GM23338 (cell line): Measurements from ENCODE around the gene MEAK7. TPM values are rescaled to one million over a fixed set of nuclear protein-coding genes. Genes with fewer than 3 reads are reported as not detected.

Source experiments
- ATAC-seq: fragments of 200-7000 bp; cut with Tn5 transposase; 3 replicates; pipeline ENCODE4 v1.9.1; 2020
- DNase-seq: peaks from one replicate; pipeline ENCODE4 v3.0.0-alpha.2; 2015; ENCODE audit warnings: low spot score
- H2AFZ ChIP-seq: fragments of 200-600 bp; sonication (generic); 2 replicates; pipeline ENCODE4 v1.8.0; 2016; ENCODE audit warnings: antibody characterized with exemption, mild to moderate bottlenecking, moderate library complexity
- H3F3A ChIP-seq: fragments of 200-600 bp; sonication (generic); replicated peaks from 2 replicates; pipeline ENCODE4 v1.8.0; 2017; ENCODE audit warnings: antibody characterized with exemption, mixed run types, low read depth
- H3K27ac ChIP-seq: fragments of 200-600 bp; sonication (generic); 2 replicates; pipeline ENCODE4 v1.6.1; 2016; ENCODE audit warnings: low read depth
- H3K27me3 ChIP-seq: fragments of 200-600 bp; sonication (generic); 2 replicates; pipeline ENCODE4 v1.8.0; 2016; ENCODE audit warnings: mild to moderate bottlenecking, mixed run types, moderate library complexity; ENCODE audit not compliant: insufficient read depth
- H3K36me3 ChIP-seq: fragments of 200-600 bp; sonication (generic); 2 replicates; pipeline ENCODE4 v1.8.0; 2016; ENCODE audit warnings: mild to moderate bottlenecking; ENCODE audit not compliant: insufficient read depth
- H3K4me1 ChIP-seq: fragments of 200-600 bp; sonication (generic); 2 replicates; pipeline ENCODE4 v1.8.0; 2016; ENCODE audit warnings: mild to moderate bottlenecking, moderate library complexity; ENCODE audit not compliant: insufficient read depth
- H3K4me2 ChIP-seq: fragments of 200-600 bp; sonication (generic); 2 replicates; pipeline ENCODE4 v1.7.1; 2017; ENCODE audit warnings: mixed run types
- H3K4me3 ChIP-seq: fragments of 200-600 bp; sonication (generic); 2 replicates; pipeline ENCODE4 v1.6.1; 2016; ENCODE audit warnings: mixed run types
- H3K79me2 ChIP-seq: fragments of 200-600 bp; sonication (generic); replicated peaks from 2 replicates; pipeline ENCODE4 v1.8.0; 2017; ENCODE audit warnings: mild to moderate bottlenecking; ENCODE audit not compliant: insufficient read depth
- H3K9me2 ChIP-seq: fragments of 200-600 bp; sonication (generic); 2 replicates; pipeline ENCODE4 v1.8.0; 2017; ENCODE audit not compliant: insufficient read depth
- H4K20me1 ChIP-seq: fragments of 200-600 bp; sonication (generic); replicated peaks from 2 replicates; pipeline ENCODE4 v1.8.0; 2017; ENCODE audit warnings: mild to moderate bottlenecking; ENCODE audit not compliant: insufficient read depth
- H3K27ac Mint-ChIP-seq: 2 replicates; pipeline ENCODE4 v1.8.0; 2020; ENCODE audit warnings: inconsistent platforms, mild to moderate bottlenecking, moderate library complexity, mixed read lengths
- H3K27me3 Mint-ChIP-seq: 3 replicates; pipeline ENCODE4 v1.8.0; 2022; ENCODE audit warnings: low read depth, mild to moderate bottlenecking, moderate library complexity, mixed read lengths, inconsistent platforms; ENCODE audit not compliant: insufficient read depth, poor library complexity
- H3K36me3 Mint-ChIP-seq: 3 replicates; pipeline ENCODE4 v1.8.0; 2021; ENCODE audit warnings: low read depth, mild to moderate bottlenecking, inconsistent platforms, moderate library complexity, mixed read lengths
- H3K4me1 Mint-ChIP-seq: 3 replicates; pipeline ENCODE4 v1.8.0; 2020; ENCODE audit warnings: mild to moderate bottlenecking, inconsistent platforms, mixed read lengths
- H3K4me3 Mint-ChIP-seq: 3 replicates; pipeline ENCODE4 v1.8.0; 2021; ENCODE audit warnings: moderate library complexity, mild to moderate bottlenecking, inconsistent platforms, mixed read lengths
- H3K9me3 Mint-ChIP-seq: 3 replicates; pipeline ENCODE4 v1.8.0; 2020; ENCODE audit warnings: moderate library complexity, mild to moderate bottlenecking, inconsistent platforms, mixed read lengths
- CREB1 ChIP-seq: fragments of 250-450 bp; sonication (Bioruptor Pico); IDR thresholded peaks from 2 replicates; pipeline ENCODE4 v1.5.0; 2020; ENCODE audit warnings: low read depth, mild to moderate bottlenecking, moderate library complexity
- CTCF ChIP-seq, 2 experiments: fragments of 200-600 bp in 1 of 2; sonication (generic) in 1 of 2; conservative IDR thresholded peaks; 2 replicates each; pipeline versions ENCODE4 v1.5.1 to v1.6.1; 2016 to 2017; ENCODE audit warnings: antibody characterized with exemption in 2 of 2, low read depth in 2 of 2, mild to moderate bottlenecking in 2 of 2, moderate library complexity in 1 of 2
- EZH2 ChIP-seq: fragments of 200-600 bp; sonication (generic); IDR thresholded peaks from one replicate; pipeline ENCODE4 v1.8.0; 2017; ENCODE audit warnings: antibody characterized with exemption, mild to moderate bottlenecking, low read depth; ENCODE audit not compliant: unreplicated experiment
- EZH2phosphoT487 ChIP-seq: fragments of 200-600 bp; sonication (generic); IDR thresholded peaks from one replicate; pipeline ENCODE4 v1.8.1; 2018; ENCODE audit warnings: antibody characterized with exemption; ENCODE audit not compliant: unreplicated experiment
- JUNB ChIP-seq: IDR thresholded peaks from one replicate; pipeline ENCODE4 v1.6.1; 2016; ENCODE audit warnings: antibody characterized with exemption; ENCODE audit not compliant: unreplicated experiment
- NANOG ChIP-seq: IDR thresholded peaks from 2 replicates; pipeline ENCODE4 v1.6.1; 2016; ENCODE audit warnings: antibody characterized with exemption, borderline replicate concordance
- POLR2AphosphoS5 ChIP-seq: IDR thresholded peaks from 2 replicates; pipeline ENCODE4 v1.6.1; 2016; ENCODE audit warnings: antibody characterized with exemption, low read depth
- STAT1 ChIP-seq: IDR thresholded peaks from one replicate; pipeline ENCODE4 v1.6.1; 2016; ENCODE audit warnings: antibody characterized with exemption; ENCODE audit not compliant: unreplicated experiment
- ZNF114 ChIP-seq: fragments of 250-450 bp; sonication (Bioruptor Pico); IDR thresholded peaks from 2 replicates; pipeline ENCODE4 v1.5.0; 2020; ENCODE audit warnings: mild to moderate bottlenecking, moderate library complexity
- ZNF331 ChIP-seq: fragments of 250-450 bp; sonication (Bioruptor Pico); IDR thresholded peaks from 2 replicates; pipeline ENCODE4 v1.5.0; 2020; ENCODE audit warnings: low read depth, mild to moderate bottlenecking, moderate library complexity
- polyA plus RNA-seq: library from polyadenylated mRNA; unstranded; fragments of >200 nt; fragmentation: Nextera tagmentation; extraction: Ambion mirVana; gene quantifications from 2 replicates; pipeline ENCODE4 v1.2.1, GENCODE V29; 2016
- total RNA-seq: library from RNA; depleted of rRNA; stranded (reverse); fragments of >200 nt; shearing (Covaris generic); gene quantifications from 2 replicates; pipeline ENCODE4 v1.2.3, GENCODE V29; 2014
- TF ChIP-seq, protein P1 (sequence below): IDR thresholded peaks from one replicate; pipeline ENCODE4 v1.6.1; 2018; ENCODE audit warnings: antibody characterized with exemption; ENCODE audit not compliant: unreplicated experiment
- TF ChIP-seq, protein P2 (sequence below): IDR thresholded peaks from 2 replicates; pipeline ENCODE4 v1.6.1; 2016; ENCODE audit warnings: antibody characterized with exemption
- TF ChIP-seq, protein P3 (sequence below): fragments of 250-450 bp; sonication (Bioruptor Pico); IDR thresholded peaks from 2 replicates; pipeline ENCODE4 v1.5.0; 2020; ENCODE audit warnings: mild to moderate bottlenecking, moderate library complexity

The MEAK7 gene
- total and polyA plus RNA-seq, 2 experiments from 2014 or later = 7.5 to 17.2 TPM

- Histone ChIP-seq H3K9me2 (no peaks in the 10 kb centered on the region), H3K36me3 (0 out of 2 replicates have a peak, but pooled peaks cover 6% of the 10 kb centered on the region), H3F3A (no peaks in the 10 kb centered on the region), H3K4me1 (no peaks in the 10 kb centered on the region), H3K79me2 (no peaks in the 10 kb centered on the region), H3K4me3 (no peak overlapping the region), H2AFZ (no peak overlapping the region), H3K27ac (no peak overlapping the region), H4K20me1 (no peaks in the 10 kb centered on the region), H3K4me2 (no peak overlapping the region), H3K27me3 (no peaks in the 10 kb centered on the region)
- Mint-ChIP-seq H3K27ac (no peak overlapping the region), H3K27me3 (peaks cover 5% of the 10 kb centered on the region), H3K9me3 (peaks cover 6% of the 10 kb centered on the region), H3K36me3 (peaks cover 12% of the 10 kb centered on the region), H3K4me1 (peaks cover 4% of the 10 kb centered on the region; the same call in 1 of the 3 replicates), H3K4me3 (no peak overlapping the region)
- no peak for ATAC-seq
- TF ChIP-seq, protein P1, sequence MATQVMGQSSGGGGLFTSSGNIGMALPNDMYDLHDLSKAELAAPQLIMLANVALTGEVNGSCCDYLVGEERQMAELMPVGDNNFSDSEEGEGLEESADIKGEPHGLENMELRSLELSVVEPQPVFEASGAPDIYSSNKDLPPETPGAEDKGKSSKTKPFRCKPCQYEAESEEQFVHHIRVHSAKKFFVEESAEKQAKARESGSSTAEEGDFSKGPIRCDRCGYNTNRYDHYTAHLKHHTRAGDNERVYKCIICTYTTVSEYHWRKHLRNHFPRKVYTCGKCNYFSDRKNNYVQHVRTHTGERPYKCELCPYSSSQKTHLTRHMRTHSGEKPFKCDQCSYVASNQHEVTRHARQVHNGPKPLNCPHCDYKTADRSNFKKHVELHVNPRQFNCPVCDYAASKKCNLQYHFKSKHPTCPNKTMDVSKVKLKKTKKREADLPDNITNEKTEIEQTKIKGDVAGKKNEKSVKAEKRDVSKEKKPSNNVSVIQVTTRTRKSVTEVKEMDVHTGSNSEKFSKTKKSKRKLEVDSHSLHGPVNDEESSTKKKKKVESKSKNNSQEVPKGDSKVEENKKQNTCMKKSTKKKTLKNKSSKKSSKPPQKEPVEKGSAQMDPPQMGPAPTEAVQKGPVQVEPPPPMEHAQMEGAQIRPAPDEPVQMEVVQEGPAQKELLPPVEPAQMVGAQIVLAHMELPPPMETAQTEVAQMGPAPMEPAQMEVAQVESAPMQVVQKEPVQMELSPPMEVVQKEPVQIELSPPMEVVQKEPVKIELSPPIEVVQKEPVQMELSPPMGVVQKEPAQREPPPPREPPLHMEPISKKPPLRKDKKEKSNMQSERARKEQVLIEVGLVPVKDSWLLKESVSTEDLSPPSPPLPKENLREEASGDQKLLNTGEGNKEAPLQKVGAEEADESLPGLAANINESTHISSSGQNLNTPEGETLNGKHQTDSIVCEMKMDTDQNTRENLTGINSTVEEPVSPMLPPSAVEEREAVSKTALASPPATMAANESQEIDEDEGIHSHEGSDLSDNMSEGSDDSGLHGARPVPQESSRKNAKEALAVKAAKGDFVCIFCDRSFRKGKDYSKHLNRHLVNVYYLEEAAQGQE = no peak
- TF ChIP-seq EZH2 = no peak
- TF ChIP-seq POLR2AphosphoS5 = no peak
- no peak for TF ChIP-seq ZNF331 (CRISPR knock-in tag)
- TF ChIP-seq STAT1 = no peak
- TF ChIP-seq CREB1 (CRISPR knock-in tag) = no peak
- TF ChIP-seq EZH2phosphoT487 = no peak
- no peak for TF ChIP-seq ZNF114 (CRISPR knock-in tag)
- TF ChIP-seq, protein P2, sequence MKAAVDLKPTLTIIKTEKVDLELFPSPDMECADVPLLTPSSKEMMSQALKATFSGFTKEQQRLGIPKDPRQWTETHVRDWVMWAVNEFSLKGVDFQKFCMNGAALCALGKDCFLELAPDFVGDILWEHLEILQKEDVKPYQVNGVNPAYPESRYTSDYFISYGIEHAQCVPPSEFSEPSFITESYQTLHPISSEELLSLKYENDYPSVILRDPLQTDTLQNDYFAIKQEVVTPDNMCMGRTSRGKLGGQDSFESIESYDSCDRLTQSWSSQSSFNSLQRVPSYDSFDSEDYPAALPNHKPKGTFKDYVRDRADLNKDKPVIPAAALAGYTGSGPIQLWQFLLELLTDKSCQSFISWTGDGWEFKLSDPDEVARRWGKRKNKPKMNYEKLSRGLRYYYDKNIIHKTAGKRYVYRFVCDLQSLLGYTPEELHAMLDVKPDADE = no peak
- no peak for TF ChIP-seq JUNB
- TF ChIP-seq, protein P3, sequence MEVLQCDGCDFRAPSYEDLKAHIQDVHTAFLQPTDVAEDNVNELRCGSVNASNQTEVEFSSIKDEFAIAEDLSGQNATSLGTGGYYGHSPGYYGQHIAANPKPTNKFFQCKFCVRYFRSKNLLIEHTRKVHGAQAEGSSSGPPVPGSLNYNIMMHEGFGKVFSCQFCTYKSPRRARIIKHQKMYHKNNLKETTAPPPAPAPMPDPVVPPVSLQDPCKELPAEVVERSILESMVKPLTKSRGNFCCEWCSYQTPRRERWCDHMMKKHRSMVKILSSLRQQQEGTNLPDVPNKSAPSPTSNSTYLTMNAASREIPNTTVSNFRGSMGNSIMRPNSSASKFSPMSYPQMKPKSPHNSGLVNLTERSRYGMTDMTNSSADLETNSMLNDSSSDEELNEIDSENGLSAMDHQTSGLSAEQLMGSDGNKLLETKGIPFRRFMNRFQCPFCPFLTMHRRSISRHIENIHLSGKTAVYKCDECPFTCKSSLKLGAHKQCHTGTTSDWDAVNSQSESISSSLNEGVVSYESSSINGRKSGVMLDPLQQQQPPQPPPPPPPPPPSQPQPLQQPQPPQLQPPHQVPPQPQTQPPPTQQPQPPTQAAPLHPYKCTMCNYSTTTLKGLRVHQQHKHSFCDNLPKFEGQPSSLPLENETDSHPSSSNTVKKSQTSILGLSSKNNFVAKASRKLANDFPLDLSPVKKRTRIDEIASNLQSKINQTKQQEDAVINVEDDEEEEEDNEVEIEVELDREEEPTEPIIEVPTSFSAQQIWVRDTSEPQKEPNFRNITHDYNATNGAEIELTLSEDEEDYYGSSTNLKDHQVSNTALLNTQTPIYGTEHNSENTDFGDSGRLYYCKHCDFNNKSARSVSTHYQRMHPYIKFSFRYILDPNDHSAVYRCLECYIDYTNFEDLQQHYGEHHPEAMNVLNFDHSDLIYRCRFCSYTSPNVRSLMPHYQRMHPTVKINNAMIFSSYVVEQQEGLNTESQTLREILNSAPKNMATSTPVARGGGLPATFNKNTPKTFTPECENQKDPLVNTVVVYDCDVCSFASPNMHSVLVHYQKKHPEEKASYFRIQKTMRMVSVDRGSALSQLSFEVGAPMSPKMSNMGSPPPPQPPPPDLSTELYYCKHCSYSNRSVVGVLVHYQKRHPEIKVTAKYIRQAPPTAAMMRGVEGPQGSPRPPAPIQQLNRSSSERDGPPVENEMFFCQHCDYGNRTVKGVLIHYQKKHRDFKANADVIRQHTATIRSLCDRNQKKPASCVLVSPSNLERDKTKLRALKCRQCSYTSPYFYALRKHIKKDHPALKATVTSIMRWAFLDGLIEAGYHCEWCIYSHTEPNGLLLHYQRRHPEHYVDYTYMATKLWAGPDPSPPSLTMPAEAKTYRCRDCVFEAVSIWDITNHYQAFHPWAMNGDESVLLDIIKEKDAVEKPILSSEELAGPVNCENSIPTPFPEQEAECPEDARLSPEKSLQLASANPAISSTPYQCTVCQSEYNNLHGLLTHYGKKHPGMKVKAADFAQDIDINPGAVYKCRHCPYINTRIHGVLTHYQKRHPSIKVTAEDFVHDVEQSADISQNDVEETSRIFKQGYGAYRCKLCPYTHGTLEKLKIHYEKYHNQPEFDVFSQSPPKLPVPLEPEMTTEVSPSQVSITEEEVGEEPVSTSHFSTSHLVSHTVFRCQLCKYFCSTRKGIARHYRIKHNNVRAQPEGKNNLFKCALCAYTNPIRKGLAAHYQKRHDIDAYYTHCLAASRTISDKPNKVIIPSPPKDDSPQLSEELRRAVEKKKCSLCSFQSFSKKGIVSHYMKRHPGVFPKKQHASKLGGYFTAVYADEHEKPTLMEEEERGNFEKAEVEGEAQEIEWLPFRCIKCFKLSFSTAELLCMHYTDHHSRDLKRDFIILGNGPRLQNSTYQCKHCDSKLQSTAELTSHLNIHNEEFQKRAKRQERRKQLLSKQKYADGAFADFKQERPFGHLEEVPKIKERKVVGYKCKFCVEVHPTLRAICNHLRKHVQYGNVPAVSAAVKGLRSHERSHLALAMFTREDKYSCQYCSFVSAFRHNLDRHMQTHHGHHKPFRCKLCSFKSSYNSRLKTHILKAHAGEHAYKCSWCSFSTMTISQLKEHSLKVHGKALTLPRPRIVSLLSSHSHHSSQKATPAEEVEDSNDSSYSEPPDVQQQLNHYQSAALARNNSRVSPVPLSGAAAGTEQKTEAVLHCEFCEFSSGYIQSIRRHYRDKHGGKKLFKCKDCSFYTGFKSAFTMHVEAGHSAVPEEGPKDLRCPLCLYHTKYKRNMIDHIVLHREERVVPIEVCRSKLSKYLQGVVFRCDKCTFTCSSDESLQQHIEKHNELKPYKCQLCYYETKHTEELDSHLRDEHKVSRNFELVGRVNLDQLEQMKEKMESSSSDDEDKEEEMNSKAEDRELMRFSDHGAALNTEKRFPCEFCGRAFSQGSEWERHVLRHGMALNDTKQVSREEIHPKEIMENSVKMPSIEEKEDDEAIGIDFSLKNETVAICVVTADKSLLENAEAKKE (CRISPR knock-in tag) = no peak
- TF ChIP-seq NANOG = no peak
- TF ChIP-seq CTCF (conservative IDR thresholded peaks at IDR 0.05; ENCODE audit: low read depth in 2 of 2) = no peak
- no peak for DNase-seq
Measured at GRCh38 chr16:84461413-84462295, 42.8 kb downstream of the MEAK7 start.
